ENCODE results near the gene GNG4. TPM values are rescaled to one million over a fixed set of nuclear protein-coding genes. Genes with fewer than 3 reads are reported as not detected.

Gene GNG4
- total RNA-seq, 1 donor from 2014 or later: 0.60 TPM

GRCh38 chr1:235671992-235672391, 22.4 kb upstream of the GNG4 start:
- Mint-ChIP-seq H3K27ac (ENCODE audit: unreplicated experiment) (no peak overlapping the region), H3K4me3 (ENCODE audit: unreplicated experiment) (no peak overlapping the region), H3K27me3 (ENCODE audit: low read depth) (no peaks in the 10 kb centered on the region), H3K4me1 (ENCODE audit: low read depth) (peaks cover 9% of the 10 kb centered on the region), H3K36me3 (ENCODE audit: low read depth) (peaks cover 51% of the 10 kb centered on the region), H3K9me3 (ENCODE audit: low read depth) (peaks cover 37% of the 10 kb centered on the region)
- DNase-seq (ENCODE audit: low spot score): no peak
- TF ChIP-seq, protein P1, sequence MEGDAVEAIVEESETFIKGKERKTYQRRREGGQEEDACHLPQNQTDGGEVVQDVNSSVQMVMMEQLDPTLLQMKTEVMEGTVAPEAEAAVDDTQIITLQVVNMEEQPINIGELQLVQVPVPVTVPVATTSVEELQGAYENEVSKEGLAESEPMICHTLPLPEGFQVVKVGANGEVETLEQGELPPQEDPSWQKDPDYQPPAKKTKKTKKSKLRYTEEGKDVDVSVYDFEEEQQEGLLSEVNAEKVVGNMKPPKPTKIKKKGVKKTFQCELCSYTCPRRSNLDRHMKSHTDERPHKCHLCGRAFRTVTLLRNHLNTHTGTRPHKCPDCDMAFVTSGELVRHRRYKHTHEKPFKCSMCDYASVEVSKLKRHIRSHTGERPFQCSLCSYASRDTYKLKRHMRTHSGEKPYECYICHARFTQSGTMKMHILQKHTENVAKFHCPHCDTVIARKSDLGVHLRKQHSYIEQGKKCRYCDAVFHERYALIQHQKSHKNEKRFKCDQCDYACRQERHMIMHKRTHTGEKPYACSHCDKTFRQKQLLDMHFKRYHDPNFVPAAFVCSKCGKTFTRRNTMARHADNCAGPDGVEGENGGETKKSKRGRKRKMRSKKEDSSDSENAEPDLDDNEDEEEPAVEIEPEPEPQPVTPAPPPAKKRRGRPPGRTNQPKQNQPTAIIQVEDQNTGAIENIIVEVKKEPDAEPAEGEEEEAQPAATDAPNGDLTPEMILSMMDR (IDR thresholded peaks at IDR 0.05): no peak

DNA sequence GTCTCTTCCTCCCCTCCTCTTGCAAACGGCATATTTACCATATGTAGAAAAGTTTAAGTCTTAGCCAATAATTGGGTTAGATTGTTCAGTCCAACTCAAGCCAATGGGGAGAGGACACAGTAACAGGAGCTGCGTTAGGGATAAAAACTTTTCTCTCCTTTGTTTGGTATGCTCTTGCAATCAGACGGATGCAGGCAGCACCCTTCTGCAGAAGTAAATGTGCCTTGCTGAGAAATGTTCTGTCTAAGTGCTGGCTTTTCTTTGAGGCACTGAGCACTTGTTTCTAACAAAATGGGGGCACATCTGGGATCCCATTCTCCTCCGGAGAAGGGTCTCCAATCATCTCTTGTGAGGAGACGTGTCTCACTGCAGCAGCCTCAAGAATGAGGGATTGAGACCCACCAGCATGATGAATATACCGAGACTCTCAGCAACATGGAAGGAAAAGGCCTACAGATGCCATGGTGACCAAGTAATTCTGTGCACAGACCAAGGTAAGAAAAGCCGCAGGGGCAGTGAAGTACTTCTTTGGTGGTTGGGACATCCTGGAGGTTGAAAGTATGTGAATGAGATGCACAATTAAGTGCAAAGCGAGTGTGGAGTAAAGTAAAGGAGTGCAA, 20.7 kb upstream of the GNG4 start:
- Mint-ChIP-seq H3K27me3 (ENCODE audit: low read depth) (no peaks in the 10 kb centered on the region), H3K4me1 (ENCODE audit: low read depth) (peaks cover 6% of the 10 kb centered on the region), H3K4me3 (ENCODE audit: unreplicated experiment) (no peak overlapping the region), H3K27ac (ENCODE audit: unreplicated experiment) (no peak overlapping the region), H3K9me3 (ENCODE audit: low read depth) (peaks cover 36% of the 10 kb centered on the region), H3K36me3 (ENCODE audit: low read depth) (peaks cover 39% of the 10 kb centered on the region)
- no peak for DNase-seq (ENCODE audit: low spot score)
- TF ChIP-seq, protein P1 (IDR thresholded peaks at IDR 0.05): no peak

GRCh38 chr1:235669277-235669676, 19.7 kb upstream of the GNG4 start:
- no peak for DNase-seq (ENCODE audit: low spot score)
- Mint-ChIP-seq H3K9me3 (ENCODE audit: low read depth) (peaks cover 30% of the 10 kb centered on the region), H3K4me1 (ENCODE audit: low read depth) (no peaks in the 10 kb centered on the region), H3K4me3 (ENCODE audit: unreplicated experiment) (no peak overlapping the region), H3K27me3 (ENCODE audit: low read depth) (no peaks in the 10 kb centered on the region), H3K27ac (ENCODE audit: unreplicated experiment) (no peak overlapping the region), H3K36me3 (ENCODE audit: low read depth) (peaks cover 36% of the 10 kb centered on the region)
- TF ChIP-seq, protein P1 (IDR thresholded peaks at IDR 0.05): no peak

- Mint-ChIP-seq H3K4me1 (ENCODE audit: low read depth) (no peaks in the 10 kb centered on the region), H3K27me3 (ENCODE audit: low read depth) (no peaks in the 10 kb centered on the region), H3K9me3 (ENCODE audit: low read depth) (no peaks in the 10 kb centered on the region), H3K36me3 (ENCODE audit: low read depth) (peaks cover 12% of the 10 kb centered on the region), H3K4me3 (ENCODE audit: unreplicated experiment) (no peak overlapping the region), H3K27ac (ENCODE audit: unreplicated experiment) (no peak overlapping the region)
- DNase-seq (ENCODE audit: low spot score): no peak
- TF ChIP-seq, protein P1 (IDR thresholded peaks at IDR 0.05): no peak
These were observed 14.0 kb upstream of the GNG4 start for GRCh38 chr1:235663628-235664027.

DNA sequence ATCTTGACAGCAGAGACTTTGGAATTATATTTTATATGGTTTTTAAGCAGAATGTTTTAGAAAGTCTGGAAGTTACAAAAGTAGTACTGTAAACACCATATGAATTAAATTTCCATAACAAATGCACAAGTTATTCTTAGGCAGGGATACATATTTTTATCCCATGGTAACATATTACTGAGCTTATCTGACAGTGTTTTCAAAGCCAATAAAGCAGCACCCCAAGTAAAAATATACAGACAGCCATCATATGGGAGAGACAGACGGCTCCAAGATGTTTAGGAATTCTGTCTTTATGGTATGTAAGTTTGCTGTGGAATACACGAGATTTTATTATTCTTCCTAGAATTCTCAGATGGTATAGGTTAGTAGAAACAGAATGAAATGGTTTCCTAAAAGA, 12.0 kb upstream of the GNG4 start:
- Mint-ChIP-seq H3K27me3 (ENCODE audit: low read depth) (peaks cover 2% of the 10 kb centered on the region), H3K4me1 (ENCODE audit: low read depth) (no peaks in the 10 kb centered on the region), H3K4me3 (ENCODE audit: unreplicated experiment) (no peak overlapping the region), H3K36me3 (ENCODE audit: low read depth) (peaks cover 10% of the 10 kb centered on the region), H3K9me3 (ENCODE audit: low read depth) (no peaks in the 10 kb centered on the region), H3K27ac (ENCODE audit: unreplicated experiment) (no peak overlapping the region)
- TF ChIP-seq, protein P1 (IDR thresholded peaks at IDR 0.05): no peak
- no peak for DNase-seq (ENCODE audit: low spot score)
